GM12891 (cell line): ENCODE measurements around the gene SECISBP2L.
"Not testable (repeated sequence)": the region's sequence is repeated elsewhere in the genome, so short reads cannot be mapped to it uniquely, and the experiment has no call there.

Source experiments
- DNase-seq: peaks from one replicate; pipeline ENCODE4 v3.0.0; 2011; ENCODE audit warnings: low spot score; ENCODE audit not compliant: insufficient read length
- FAIRE-seq: peaks from 2 replicates; lab custom pipeline; 2011; peaks lifted over from hg19 to GRCh38; lab: Jason Lieb, UNC
- PAX5 ChIP-seq: IDR thresholded peaks from 2 replicates; pipeline ENCODE4 v1.6.1; 2011; ENCODE audit warnings: low read length, moderate library complexity, mild to moderate bottlenecking; ENCODE audit not compliant: insufficient read depth, severe bottlenecking
- POLR2A ChIP-seq: IDR thresholded peaks from 2 replicates; pipeline ENCODE4 v1.6.1; 2011; ENCODE audit warnings: low read depth, low read length, control low read depth
- POLR2AphosphoS5 ChIP-seq: IDR thresholded peaks from 2 replicates; pipeline ENCODE4 v1.6.1; 2011; ENCODE audit warnings: low read depth, low read length, control low read depth
- POU2F2 ChIP-seq: IDR thresholded peaks from 2 replicates; pipeline ENCODE4 v1.6.1; 2011; ENCODE audit warnings: low read depth, mild to moderate bottlenecking, control low read depth, low read length, moderate library complexity
- SPI1 ChIP-seq: IDR thresholded peaks from 2 replicates; pipeline ENCODE4 v1.6.1; 2011; ENCODE audit warnings: low read depth, low read length, control low read depth
- TAF1 ChIP-seq: IDR thresholded peaks from 2 replicates; pipeline ENCODE4 v1.6.1; 2011; ENCODE audit warnings: low read depth, low read length, control low read depth

Gene SECISBP2L

GRCh38 chr15:48983300-48983699, 62.9 kb downstream of the SECISBP2L start:
- DNase-seq (no peak), FAIRE-seq (no peak)
- no peak for TF ChIP-seq SPI1
- TF ChIP-seq TAF1, result no peak
- TF ChIP-seq POLR2A, result no peak
- TF ChIP-seq POU2F2, result no peak
- TF ChIP-seq PAX5, result no peak
- no peak for TF ChIP-seq POLR2AphosphoS5

- TF ChIP-seq SPI1 (no peak), PAX5 (no peak), POU2F2 (no peak), TAF1 (no peak), POLR2A (no peak), POLR2AphosphoS5 (no peak)
- FAIRE-seq (no peak), DNase-seq (no peak)
These were observed 64.3 kb downstream of the SECISBP2L start for GRCh38 chr15:48981941-48982340.

GRCh38 chr15:48978638-48979037, 67.6 kb downstream of the SECISBP2L start:
- FAIRE-seq (no peak), DNase-seq (no peak)
- TF ChIP-seq SPI1 (no peak), POLR2AphosphoS5 (no peak), POU2F2 (no peak), PAX5 (no peak)

GRCh38 chr15:48976444-48977088, 69.7 kb downstream of the SECISBP2L start:
- TF ChIP-seq POLR2A (no peak), TAF1 (no peak), POU2F2 (no peak), SPI1 (no peak), POLR2AphosphoS5 (no peak), PAX5 (no peak)
- no peak for FAIRE-seq
- no peak for DNase-seq

- DNase-seq, result peak; percentile 77
- FAIRE-seq, result peak; percentile 79
- TF ChIP-seq SPI1, result no peak
- TF ChIP-seq POLR2AphosphoS5, result no peak
- no peak for TF ChIP-seq TAF1
- no peak for TF ChIP-seq POLR2A
- no peak for TF ChIP-seq PAX5
- TF ChIP-seq POU2F2, result no peak
These were observed 70.5 kb downstream of the SECISBP2L start for GRCh38 chr15:48975472-48976419.

- TF ChIP-seq TAF1 (no peak), POLR2AphosphoS5 (no peak), PAX5 (no peak)
- no peak for DNase-seq
- no peak for FAIRE-seq
These were observed 71.4 kb downstream of the SECISBP2L start for GRCh38 chr15:48974882-48975281.

GRCh38 chr15:48972750-48973503, 73.3 kb downstream of the SECISBP2L start:
- TF ChIP-seq PAX5 (no peak), TAF1 (no peak), SPI1 (no peak), POLR2A (no peak), POLR2AphosphoS5 (no peak), POU2F2 (no peak)
- FAIRE-seq, result no peak
- DNase-seq, result no peak

- FAIRE-seq, DNase-seq: not testable (repeated sequence)
These were observed 75.3 kb downstream of the SECISBP2L start for GRCh38 chr15:48970926-48971325.

- FAIRE-seq (no peak), DNase-seq (no peak)
- TF ChIP-seq SPI1 (no peak), PAX5 (no peak), POU2F2 (no peak), TAF1 (no peak), POLR2A (no peak), POLR2AphosphoS5 (no peak)
These were observed 78.2 kb downstream of the SECISBP2L start for GRCh38 chr15:48968066-48968465.
